Activated CD4-positive, alpha-beta T cell treated with anti-CD3 and anti-CD28 coated beads for 4 hours (primary cell): ENCODE measurements around the gene SPAG7.
"Not testable (repeated sequence)": the region's sequence is repeated elsewhere in the genome, so short reads cannot be mapped to it uniquely, and the experiment has no call there.

Experiments
- DNase-seq, 2 donors: peaks; one replicate each; pipeline ENCODE4 v3.0.0-alpha.2; 2020

The SPAG7 gene

GRCh38 chr17:4935650-4936049, 32.0 kb downstream of the SPAG7 start:
- no peak for DNase-seq

- DNase-seq: no peak
Measured at GRCh38 chr17:4934173-4934979, 33.2 kb downstream of the SPAG7 start.

- DNase-seq: no peak
Measured at GRCh38 chr17:4933646-4934045, 34.0 kb downstream of the SPAG7 start.

- DNase-seq: no peak
Measured at GRCh38 chr17:4932756-4933155, 34.9 kb downstream of the SPAG7 start.

- no peak for DNase-seq
Measured at GRCh38 chr17:4931963-4932362, 35.7 kb downstream of the SPAG7 start, which contains the start of gene GP1BA. TSS of gene GP1BA (plus strand) at chr17:4932277. CDS start at chr17:4932605, 328 bp downstream.

GRCh38 chr17:4928881-4929280, 38.7 kb downstream of the SPAG7 start:
- DNase-seq: no peak

GRCh38 chr17:4926577-4927335, 40.9 kb downstream of the SPAG7 start:
- DNase-seq: not testable (repeated sequence)

GRCh38 chr17:4921320-4921719, 46.3 kb downstream of the SPAG7 start:
- no peak for DNase-seq

GRCh38 chr17:4920351-4921048, 47.1 kb downstream of the SPAG7 start:
- DNase-seq: no peak

GRCh38 chr17:4919511-4920047, 48.0 kb downstream of the SPAG7 start:
- DNase-seq: no peak

GRCh38 chr17:4914551-4914950, 53.1 kb downstream of the SPAG7 start:
- not testable (repeated sequence) for DNase-seq

GRCh38 chr17:4913994-4914393, 53.6 kb downstream of the SPAG7 start:
- no peak for DNase-seq
